Activated T-helper 1 cell treated with anti-CD3 and anti-CD28 coated beads, Interleukin-12 subunit alpha, Interleukin-12 subunit beta, Interleukin-2, Interleukin-4 antibody, amounts not matched to agents 30 ng/mL and 10 ng/mL and 1 ng/mL, durations not matched to agents 14 hours and 24 hours and 36 hours (primary cell): ENCODE results near the gene LIMS4. TPM values are rescaled to one million over a fixed set of nuclear protein-coding genes. Genes with fewer than 3 reads are reported as not detected.
"Not testable (repeated sequence)": the region's sequence is repeated elsewhere in the genome, so short reads cannot be mapped to it uniquely, and the experiment has no call there.

Experiments used
- DNase-seq: peaks from one replicate; pipeline ENCODE4 v3.0.0; 2021; ENCODE audit warnings: low spot score
- H3K27ac Mint-ChIP-seq: one replicate; pipeline ENCODE4 v1.8.0; 2021; ENCODE audit warnings: mild to moderate bottlenecking, mixed read lengths
- H3K27me3 Mint-ChIP-seq: one replicate; pipeline ENCODE4 v1.8.0; 2022; ENCODE audit warnings: mild to moderate bottlenecking, moderate library complexity, mixed read lengths; ENCODE audit not compliant: insufficient read depth
- H3K36me3 Mint-ChIP-seq: one replicate; pipeline ENCODE4 v1.8.0; 2021; ENCODE audit warnings: low read depth, mixed read lengths
- H3K4me1 Mint-ChIP-seq: one replicate; pipeline ENCODE4 v1.8.0; 2021; ENCODE audit warnings: low read depth, mixed read lengths
- H3K4me3 Mint-ChIP-seq: one replicate; pipeline ENCODE4 v1.8.0; 2021; ENCODE audit warnings: mild to moderate bottlenecking, moderate library complexity, mixed read lengths
- H3K9me3 Mint-ChIP-seq: one replicate; pipeline ENCODE4 v1.8.0; 2021; ENCODE audit warnings: mixed read lengths
- intact Hi-C: fragments of 100-400 bp; cut with micrococcal nuclease; formaldehyde crosslinking; loops from one replicate; pipeline ENCODE4 v1.15.1; 2024
- total RNA-seq: library from RNA; stranded (reverse); gene quantifications from 2 replicates; pipeline ENCODE4 v1.2.3, GENCODE V29; 2022

LIMS4 gene
- total RNA-seq, 1 donor from 2014 or later, result not detected

GRCh38 chr2:110434565-110434964 lies 38.1 kb downstream of the LIMS4 start:
- intact Hi-C loops, H3K27ac Mint-ChIP-seq, H3K27me3 Mint-ChIP-seq, H3K4me3 Mint-ChIP-seq, H3K4me1 Mint-ChIP-seq, H3K9me3 Mint-ChIP-seq, DNase-seq, H3K36me3 Mint-ChIP-seq: not testable (repeated sequence)

- H3K4me1 Mint-ChIP-seq, H3K36me3 Mint-ChIP-seq, intact Hi-C loops, H3K9me3 Mint-ChIP-seq, H3K4me3 Mint-ChIP-seq, H3K27me3 Mint-ChIP-seq, H3K27ac Mint-ChIP-seq, DNase-seq: not testable (repeated sequence)
Observed at GRCh38 chr2:110425725-110426124, 46.9 kb downstream of the LIMS4 start.

GRCh38 chr2:110424421-110424820 lies 48.2 kb downstream of the LIMS4 start:
- DNase-seq, H3K9me3 Mint-ChIP-seq, H3K27me3 Mint-ChIP-seq, H3K27ac Mint-ChIP-seq, H3K4me1 Mint-ChIP-seq, H3K36me3 Mint-ChIP-seq, intact Hi-C loops, H3K4me3 Mint-ChIP-seq: not testable (repeated sequence)

GRCh38 chr2:110423574-110423962 lies 49.0 kb downstream of the LIMS4 start:
- H3K36me3 Mint-ChIP-seq, H3K4me1 Mint-ChIP-seq, H3K9me3 Mint-ChIP-seq, DNase-seq, intact Hi-C loops, H3K27ac Mint-ChIP-seq, H3K27me3 Mint-ChIP-seq, H3K4me3 Mint-ChIP-seq: not testable (repeated sequence)

- DNase-seq, H3K4me3 Mint-ChIP-seq, H3K4me1 Mint-ChIP-seq, H3K27ac Mint-ChIP-seq, H3K36me3 Mint-ChIP-seq, H3K27me3 Mint-ChIP-seq, intact Hi-C loops, H3K9me3 Mint-ChIP-seq: not testable (repeated sequence)
Observed at GRCh38 chr2:110422852-110423573, 49.6 kb downstream of the LIMS4 start.

GRCh38 chr2:110420641-110421354 lies 51.8 kb downstream of the LIMS4 start:
- not testable (repeated sequence) for H3K9me3 Mint-ChIP-seq

GRCh38 chr2:110407142-110407541 lies 65.5 kb downstream of the LIMS4 start:
- H3K9me3 Mint-ChIP-seq, DNase-seq, H3K4me1 Mint-ChIP-seq, H3K36me3 Mint-ChIP-seq, H3K4me3 Mint-ChIP-seq, H3K27me3 Mint-ChIP-seq, H3K27ac Mint-ChIP-seq, intact Hi-C loops: not testable (repeated sequence)

More at GRCh38 chr2:110420641-110421354, 51.8 kb downstream of the LIMS4 start:
- DNase-seq, H3K4me1 Mint-ChIP-seq, intact Hi-C loops, H3K36me3 Mint-ChIP-seq, H3K27me3 Mint-ChIP-seq, H3K4me3 Mint-ChIP-seq, H3K27ac Mint-ChIP-seq: not testable (repeated sequence)

- H3K27me3 Mint-ChIP-seq, DNase-seq, H3K4me1 Mint-ChIP-seq, H3K4me3 Mint-ChIP-seq, H3K27ac Mint-ChIP-seq, H3K9me3 Mint-ChIP-seq, H3K36me3 Mint-ChIP-seq, intact Hi-C loops: not testable (repeated sequence)
Observed at GRCh38 chr2:110404988-110405387, 67.6 kb downstream of the LIMS4 start.

- H3K9me3 Mint-ChIP-seq, intact Hi-C loops, DNase-seq, H3K36me3 Mint-ChIP-seq, H3K4me3 Mint-ChIP-seq, H3K4me1 Mint-ChIP-seq, H3K27ac Mint-ChIP-seq, H3K27me3 Mint-ChIP-seq: not testable (repeated sequence)
Observed at GRCh38 chr2:110404246-110404645, 68.4 kb downstream of the LIMS4 start.

- intact Hi-C loops, H3K4me3 Mint-ChIP-seq, DNase-seq, H3K27ac Mint-ChIP-seq, H3K4me1 Mint-ChIP-seq, H3K36me3 Mint-ChIP-seq, H3K27me3 Mint-ChIP-seq, H3K9me3 Mint-ChIP-seq: not testable (repeated sequence)
Observed at GRCh38 chr2:110401001-110401618, 71.5 kb downstream of the LIMS4 start.

- H3K4me1 Mint-ChIP-seq, H3K36me3 Mint-ChIP-seq, H3K27me3 Mint-ChIP-seq, H3K9me3 Mint-ChIP-seq, intact Hi-C loops, DNase-seq, H3K4me3 Mint-ChIP-seq, H3K27ac Mint-ChIP-seq: not testable (repeated sequence)
Observed at GRCh38 chr2:110399378-110399777, 73.2 kb downstream of the LIMS4 start.

- H3K36me3 Mint-ChIP-seq, H3K4me1 Mint-ChIP-seq, DNase-seq, H3K9me3 Mint-ChIP-seq, H3K4me3 Mint-ChIP-seq, H3K27ac Mint-ChIP-seq, intact Hi-C loops, H3K27me3 Mint-ChIP-seq: not testable (repeated sequence)
Observed at GRCh38 chr2:110395990-110396389, 76.6 kb downstream of the LIMS4 start.
